ENCODE measurements around the gene SPSB3. TPM values are rescaled to one million over a fixed set of nuclear protein-coding genes. Genes with fewer than 3 reads are reported as not detected.

SPSB3 gene
- total RNA-seq, 1 donor from 2014 or later, result 24.9 TPM

GRCh38 chr16:1729445-1729844, 52.9 kb downstream of the SPSB3 start:
- intact Hi-C loops (cut with micrococcal nuclease), result no loop called here
- Mint-ChIP-seq H3K36me3 (ENCODE audit: low read depth) (peaks cover 29% of the 10 kb centered on the region), H3K9me3 (no peaks in the 10 kb centered on the region), H3K4me3 (no peak overlapping the region), H3K4me1 (peaks cover 2% of the 10 kb centered on the region), H3K27me3 (no peaks in the 10 kb centered on the region), H3K27ac (no peak overlapping the region)
- no peak for DNase-seq

- H3K36me3 Mint-ChIP-seq (ENCODE audit: low read depth), result peaks cover 29% of the 10 kb centered on the region
- H3K27ac Mint-ChIP-seq, result no peak overlapping the region
- peaks cover 2% of the 10 kb centered on the region for H3K4me1 Mint-ChIP-seq
- no peak for DNase-seq
- no peaks in the 10 kb centered on the region for H3K27me3 Mint-ChIP-seq
- H3K4me3 Mint-ChIP-seq, result no peak overlapping the region
- no peaks in the 10 kb centered on the region for H3K9me3 Mint-ChIP-seq
- intact Hi-C loops (cut with micrococcal nuclease), result no loop called here
Measured at GRCh38 chr16:1729026-1729425, 53.3 kb downstream of the SPSB3 start.

GRCh38 chr16:1727651-1728624, 54.4 kb downstream of the SPSB3 start:
- no peak overlapping the region for H3K27ac Mint-ChIP-seq
- H3K4me3 Mint-ChIP-seq, result no peak overlapping the region
- H3K27me3 Mint-ChIP-seq, result no peaks in the 10 kb centered on the region
- peaks cover 26% of the 10 kb centered on the region for H3K36me3 Mint-ChIP-seq (ENCODE audit: low read depth)
- H3K4me1 Mint-ChIP-seq, result peaks cover 8% of the 10 kb centered on the region
- H3K9me3 Mint-ChIP-seq, result no peaks in the 10 kb centered on the region
- intact Hi-C loops (cut with micrococcal nuclease), result no loop called here
- DNase-seq, result no peak

Other genes with a start within 250 kb of the SPSB3 start
- gene TMEM204, start 248.9 kb downstream of the SPSB3 start, total RNA-seq, result 19.9 and 20.8 TPM in 2 replicates
- gene IFT140, start 170.5 kb downstream of the SPSB3 start, total RNA-seq, result 9.8 and 11.6 TPM in 2 replicates
- 34.9 and 36.7 TPM in 2 replicates for gene CRAMP1, start 170.2 kb downstream of the SPSB3 start, total RNA-seq
- gene JPT2, start 104.3 kb downstream of the SPSB3 start, total RNA-seq, result 119 and 120 TPM in 2 replicates
- gene MAPK8IP3, start 76.4 kb downstream of the SPSB3 start, total RNA-seq, result 78.2 and 80.2 TPM in 2 replicates
- gene NME3, start 11.0 kb downstream of the SPSB3 start, total RNA-seq, result 46.3 and 50.0 TPM in 2 replicates
- 28.2 and 30.0 TPM in 2 replicates for gene EME2, start 9.8 kb downstream of the SPSB3 start, total RNA-seq
- gene MRPS34, start 9.4 kb downstream of the SPSB3 start, total RNA-seq, result 201 and 207 TPM in 2 replicates
- 77.4 and 81.1 TPM in 2 replicates for gene NUBP2, start 389 bp upstream of the SPSB3 start, total RNA-seq
- gene IGFALS, start 11.1 kb upstream of the SPSB3 start, total RNA-seq, result 0.12 TPM in 1 of 2 replicates, not detected in the other
- gene HAGH, start 44.3 kb upstream of the SPSB3 start, total RNA-seq, result 50.3 and 57.7 TPM in 2 replicates
- 20.2 and 21.7 TPM in 2 replicates for gene FAHD1, start 44.6 kb upstream of the SPSB3 start, total RNA-seq
- not detected in 2 replicates for gene MEIOB, start 89.6 kb upstream of the SPSB3 start, total RNA-seq
- gene HS3ST6, start 135.8 kb upstream of the SPSB3 start, total RNA-seq, result not detected in 2 replicates
- 22.8 and 23.0 TPM in 2 replicates for gene MSRB1, start 160.6 kb upstream of the SPSB3 start, total RNA-seq
- 1.0 TPM in 1 of 2 replicates, not detected in the other for gene RPL3L, start 172.1 kb upstream of the SPSB3 start, total RNA-seq
- 136 and 141 TPM in 2 replicates for gene NDUFB10, start 177.0 kb upstream of the SPSB3 start, total RNA-seq
- gene RPS2, start 182.3 kb upstream of the SPSB3 start, total RNA-seq, result 3,359 and 3,401 TPM in 2 replicates
- 0.57 TPM in 1 of 2 replicates, not detected in the other for gene RNF151, start 184.3 kb upstream of the SPSB3 start, total RNA-seq
- 81.4 and 87.5 TPM in 2 replicates for gene TBL3, start 189.5 kb upstream of the SPSB3 start, total RNA-seq
- gene NOXO1, start 198.9 kb upstream of the SPSB3 start, total RNA-seq, result 0.56 TPM in 1 of 2 replicates, not detected in the other
- 41.6 and 42.8 TPM in 2 replicates for gene GFER, start 201.6 kb upstream of the SPSB3 start, total RNA-seq
- 18.1 and 20.2 TPM in 2 replicates for gene SYNGR3, start 207.4 kb upstream of the SPSB3 start, total RNA-seq
- gene ZNF598, start 227.2 kb upstream of the SPSB3 start, total RNA-seq, result 93.9 and 99.0 TPM in 2 replicates
- 6.9 and 7.0 TPM in 2 replicates for gene NPW, start 237.2 kb upstream of the SPSB3 start, total RNA-seq
- 1.3 and 1.8 TPM in 2 replicates for gene NHERF2, start 244.3 kb upstream of the SPSB3 start, total RNA-seq